LNCAP (cell line): ENCODE results near the gene GABRP.

Experiments
- CTCF ChIP-seq: fragments of 450-650 bp; IDR thresholded peaks from 2 replicates; pipeline ENCODE4 v1.5.1; 2017; ENCODE audit warnings: mild to moderate bottlenecking

GABRP gene

GRCh38 chr5:170843870-170844269, 60.3 kb downstream of the GABRP start:
- no peak for TF ChIP-seq CTCF

- TF ChIP-seq CTCF = no peak
These were observed 61.1 kb downstream of the GABRP start for GRCh38 chr5:170844651-170845050.

DNA sequence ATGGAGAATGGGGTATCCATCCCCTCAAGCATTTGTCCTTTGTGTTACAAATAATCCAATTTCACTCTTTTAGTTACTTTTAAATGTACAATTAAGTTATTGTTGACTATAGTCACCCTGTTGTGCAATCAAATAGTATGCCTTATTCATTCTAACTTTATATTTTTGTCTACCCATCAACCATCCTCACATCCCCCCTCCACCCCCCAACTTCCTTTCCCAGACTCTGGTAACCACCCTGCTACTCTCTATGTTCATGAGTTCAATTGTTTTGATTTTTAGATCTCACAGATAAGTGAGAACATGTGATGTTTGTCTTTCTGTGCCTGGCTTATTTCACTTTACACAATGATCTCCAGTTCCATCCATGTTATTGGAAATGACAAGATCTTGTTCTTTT, 62.9 kb downstream of the GABRP start:
- no peak for TF ChIP-seq CTCF

DNA sequence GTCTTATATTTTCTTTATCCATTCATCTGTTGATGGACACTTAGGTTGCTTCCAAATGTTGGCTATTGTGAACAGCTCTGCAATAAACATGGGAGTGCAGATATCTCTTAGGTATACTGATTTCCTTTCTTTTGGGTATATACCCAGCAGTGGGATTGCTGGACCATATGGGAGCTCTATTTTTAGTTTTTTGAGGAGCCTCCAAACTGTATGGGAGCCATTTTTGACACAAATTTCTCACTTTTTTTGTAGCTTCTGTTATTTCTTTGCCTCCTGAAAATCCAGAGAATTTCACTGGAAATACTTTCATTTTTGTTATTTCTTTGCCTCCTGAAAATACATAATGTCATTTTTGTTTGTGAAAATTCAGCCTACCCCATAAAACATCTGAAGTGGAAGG, 63.3 kb downstream of the GABRP start:
- no peak for TF ChIP-seq CTCF

- TF ChIP-seq CTCF = no peak
These were observed 64.5 kb downstream of the GABRP start for GRCh38 chr5:170848033-170848432.

- TF ChIP-seq CTCF = no peak
These were observed 65.8 kb downstream of the GABRP start for GRCh38 chr5:170849374-170849773.

- no peak for TF ChIP-seq CTCF
These were observed 71.0 kb downstream of the GABRP start for GRCh38 chr5:170854566-170854965.

DNA sequence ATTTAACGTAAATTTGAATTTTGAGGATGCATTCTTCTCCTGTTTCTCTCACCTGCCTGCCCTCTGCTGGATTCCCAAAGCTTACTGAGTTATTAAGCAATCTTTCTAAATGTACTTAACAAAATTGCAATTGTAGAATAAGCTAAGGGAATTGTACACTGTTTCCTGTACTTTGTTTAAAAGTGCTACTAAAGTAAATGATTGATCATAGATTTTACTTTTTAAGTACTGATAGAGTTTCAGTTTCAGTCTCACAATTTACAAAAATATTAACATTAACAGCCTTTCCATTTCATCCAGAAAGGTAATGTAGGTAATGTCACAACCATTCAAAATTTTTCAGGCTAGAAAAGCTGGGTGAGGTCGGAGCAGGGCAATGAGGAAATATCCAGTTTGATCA, 73.5 kb downstream of the GABRP start:
- TF ChIP-seq CTCF = no peak
